SJSA1 (cell line): ENCODE results near the gene ACP1. TPM values are rescaled to one million over a fixed set of nuclear protein-coding genes. Genes with fewer than 3 reads are reported as not detected.
"Not testable (repeated sequence)": the region's sequence is repeated elsewhere in the genome, so short reads cannot be mapped to it uniquely, and the experiment has no call there.

Source experiments
- DNase-seq, 2 experiments: peaks; one replicate each; pipeline ENCODE4 v3.0.0-alpha.2; 2015 to 2020; ENCODE audit warnings: low spot score in 2 of 2, low read depth in 1 of 2
- H3K27ac ChIP-seq: fragments of 250-450 bp; sonication (Bioruptor Pico); 2 replicates; pipeline ENCODE4 v1.5.1; 2020; ENCODE audit warnings: mild to moderate bottlenecking, moderate library complexity
- H3K27me3 ChIP-seq: fragments of 250-450 bp; sonication (Bioruptor Pico); replicated peaks from 2 replicates; pipeline ENCODE4 v1.5.1; 2020; ENCODE audit warnings: mild to moderate bottlenecking, moderate library complexity
- H3K36me3 ChIP-seq: fragments of 250-450 bp; sonication (Bioruptor Pico); 2 replicates; pipeline ENCODE4 v1.5.1; 2020; ENCODE audit warnings: mild to moderate bottlenecking
- H3K4me1 ChIP-seq: fragments of 250-450 bp; sonication (Bioruptor Pico); replicated peaks from 2 replicates; pipeline ENCODE4 v1.6.1; 2021; ENCODE audit warnings: mild to moderate bottlenecking
- H3K4me3 ChIP-seq: fragments of 250-450 bp; sonication (Bioruptor Pico); 2 replicates; pipeline ENCODE4 v1.5.1; 2020; ENCODE audit warnings: mild to moderate bottlenecking
- H3K9me3 ChIP-seq: fragments of 250-450 bp; sonication (Bioruptor Pico); replicated peaks from 2 replicates; pipeline ENCODE4 v1.5.1; 2020; ENCODE audit warnings: mild to moderate bottlenecking
- total RNA-seq: library from RNA; depleted of rRNA; stranded (reverse); fragments of >200 nt; shearing (Covaris generic); gene quantifications from 2 replicates; pipeline ENCODE4 v1.2.3, GENCODE V29; 2014

ACP1 gene
- total RNA-seq, 1 experiment from 2014 or later, result 189 TPM

DNA sequence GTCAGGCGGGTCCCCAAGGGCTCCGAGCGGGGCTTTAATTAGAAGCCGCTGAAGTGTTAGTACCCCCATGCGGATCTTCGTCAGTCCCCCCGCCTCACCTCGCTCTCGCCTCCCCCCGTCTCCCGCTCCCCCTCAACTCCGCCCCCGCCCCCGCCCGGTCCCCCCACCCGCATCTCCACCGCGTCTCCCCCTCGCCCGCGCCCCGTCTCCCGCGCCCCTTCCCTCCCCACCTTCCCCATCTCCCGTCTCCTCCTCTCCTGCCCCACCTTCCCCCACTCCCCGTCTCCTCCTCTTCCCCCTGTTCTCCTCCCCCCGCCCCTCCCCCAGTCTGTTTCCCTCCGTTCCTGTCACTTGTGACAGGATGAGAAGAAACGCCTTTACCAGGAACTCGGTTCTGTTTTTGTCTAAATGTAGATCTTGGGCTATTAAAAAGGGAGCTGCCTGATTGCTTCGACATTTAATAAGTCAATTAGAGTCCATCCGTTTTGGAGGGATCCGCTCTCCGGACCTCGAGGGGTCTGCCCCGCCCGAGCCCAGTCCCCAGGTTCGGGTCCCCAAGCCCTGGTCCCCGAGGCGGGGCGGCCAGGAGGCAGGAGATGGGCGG is 24.1 kb downstream of the ACP1 start:
- Histone ChIP-seq H3K36me3 (no peaks in the 10 kb centered on the region), H3K4me3 (no peak overlapping the region), H3K4me1 (peaks cover 23% of the 10 kb centered on the region), H3K27me3 (peaks cover 42% of the 10 kb centered on the region), H3K27ac (no peak overlapping the region), H3K9me3 (no peaks in the 10 kb centered on the region)
- no peak for DNase-seq

DNA sequence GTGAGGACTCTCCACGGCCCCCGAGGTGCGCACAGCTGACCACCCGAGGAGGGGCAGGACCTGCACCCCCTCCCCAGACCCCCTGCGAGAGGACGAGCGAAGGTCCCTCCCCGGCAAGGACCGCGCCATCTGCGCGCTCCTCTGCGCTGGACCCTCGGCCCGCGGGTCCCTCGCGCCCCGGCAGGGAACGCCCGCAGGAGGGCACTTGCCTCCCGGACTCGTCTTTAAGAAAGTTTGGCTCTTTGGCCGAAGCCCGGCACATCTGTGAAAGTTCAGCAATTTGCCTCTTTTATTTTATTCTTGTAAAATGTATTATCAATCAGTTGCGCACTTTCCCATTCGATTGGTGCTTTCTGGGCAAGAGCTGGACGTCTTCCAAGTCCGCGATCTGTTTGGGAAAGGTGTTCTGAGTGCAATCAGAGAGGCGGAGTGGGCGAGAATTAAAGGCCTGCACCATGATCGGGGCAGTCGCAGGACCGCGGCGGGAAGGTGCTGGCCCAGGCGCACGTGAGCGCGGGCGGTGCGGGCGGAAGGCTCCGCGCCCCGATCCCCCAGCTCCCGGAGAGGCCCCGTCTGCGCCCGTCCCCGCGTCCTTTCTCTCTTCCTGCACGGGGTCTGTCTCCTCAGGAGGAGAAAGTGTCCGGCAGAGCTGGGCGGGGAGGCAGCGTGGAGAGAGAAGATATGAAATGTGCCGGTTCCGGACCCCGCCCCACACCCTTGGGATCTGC is 24.8 kb downstream of the ACP1 start:
- Histone ChIP-seq H3K27me3 (peaks cover 42% of the 10 kb centered on the region), H3K27ac (no peak overlapping the region), H3K36me3 (no peaks in the 10 kb centered on the region), H3K4me3 (peak overlapping the region; percentile 30), H3K4me1 (peaks cover 23% of the 10 kb centered on the region), H3K9me3 (no peaks in the 10 kb centered on the region)
- no peak for DNase-seq

GRCh38 chr2:290090-290722 is 25.5 kb downstream of the ACP1 start:
- no peaks in the 10 kb centered on the region for H3K9me3 ChIP-seq
- peaks cover 21% of the 10 kb centered on the region for H3K4me1 ChIP-seq
- peaks cover 42% of the 10 kb centered on the region for H3K27me3 ChIP-seq
- H3K27ac ChIP-seq, result no peak overlapping the region
- peak overlapping the region; percentile 30 for H3K4me3 ChIP-seq
- DNase-seq, result peak; percentile 73 to 78
- H3K36me3 ChIP-seq, result no peaks in the 10 kb centered on the region

DNA sequence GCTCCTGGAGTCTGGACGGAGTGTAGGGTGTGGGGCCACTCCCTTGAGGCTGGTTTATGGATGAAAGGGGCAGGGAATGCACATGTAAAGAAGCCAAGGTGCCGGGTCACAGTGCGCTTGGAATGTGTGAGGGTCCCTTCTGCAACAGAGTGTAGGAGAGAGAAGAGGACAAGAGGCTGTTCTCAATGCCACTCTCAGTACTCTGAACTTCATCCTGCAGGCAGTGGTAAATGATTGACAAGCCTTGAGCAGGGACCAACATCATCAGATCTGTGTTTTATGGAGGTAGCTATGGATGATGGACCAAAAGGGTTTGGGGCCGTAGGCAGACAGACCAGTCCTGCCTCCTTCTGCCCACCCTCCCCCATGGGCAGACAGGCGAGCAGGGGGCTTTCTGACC is 30.3 kb downstream of the ACP1 start:
- H3K27me3 ChIP-seq, result peaks cover 25% of the 10 kb centered on the region
- no peaks in the 10 kb centered on the region for H3K4me1 ChIP-seq
- H3K9me3 ChIP-seq, result no peaks in the 10 kb centered on the region
- DNase-seq, result no peak
- no peaks in the 10 kb centered on the region for H3K36me3 ChIP-seq
- H3K4me3 ChIP-seq, result no peak overlapping the region
- no peak overlapping the region for H3K27ac ChIP-seq

GRCh38 chr2:296354-296753 is 31.6 kb downstream of the ACP1 start:
- H3K27ac ChIP-seq, result no peak overlapping the region
- H3K27me3 ChIP-seq, result peaks cover 19% of the 10 kb centered on the region; the same call in 1 of the 2 replicates
- no peak for DNase-seq
- H3K4me1 ChIP-seq, result no peaks in the 10 kb centered on the region
- no peak overlapping the region for H3K4me3 ChIP-seq
- H3K36me3 ChIP-seq, result no peaks in the 10 kb centered on the region
- H3K9me3 ChIP-seq, result no peaks in the 10 kb centered on the region

DNA sequence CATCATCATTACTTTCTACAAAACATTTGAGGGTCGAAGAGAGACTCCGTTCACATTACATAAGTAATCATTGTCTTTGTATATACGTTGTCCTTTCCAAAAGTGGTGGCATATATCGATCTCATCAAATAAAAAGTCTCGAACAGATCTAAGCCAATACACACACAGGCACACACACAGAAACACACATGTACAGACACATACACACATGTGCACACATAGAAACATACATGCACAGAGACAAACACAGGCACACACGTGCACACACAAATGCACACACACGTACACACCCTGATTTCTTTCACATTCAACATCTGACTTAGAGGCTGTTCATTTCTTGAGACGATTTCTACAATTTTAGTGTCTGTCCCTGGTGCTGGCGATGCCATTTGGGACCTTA is 40.6 kb downstream of the ACP1 start:
- Histone ChIP-seq H3K4me3 (no peak overlapping the region), H3K27ac (no peak overlapping the region), H3K9me3 (0 out of 2 replicates have a peak, but pooled peaks cover 4% of the 10 kb centered on the region), H3K36me3 (no peaks in the 10 kb centered on the region), H3K4me1 (no peaks in the 10 kb centered on the region), H3K27me3 (no peaks in the 10 kb centered on the region)
- no peak for DNase-seq

GRCh38 chr2:309148-309953 is 44.6 kb downstream of the ACP1 start:
- no peaks in the 10 kb centered on the region for H3K4me1 ChIP-seq
- H3K27ac ChIP-seq, result no peak overlapping the region
- no peaks in the 10 kb centered on the region for H3K36me3 ChIP-seq
- DNase-seq, result no peak
- H3K27me3 ChIP-seq, result no peaks in the 10 kb centered on the region
- no peaks in the 10 kb centered on the region for H3K9me3 ChIP-seq
- no peak overlapping the region for H3K4me3 ChIP-seq

- Histone ChIP-seq H3K9me3 (no peaks in the 10 kb centered on the region), H3K4me1 (no peaks in the 10 kb centered on the region), H3K4me3 (no peak overlapping the region), H3K36me3 (no peaks in the 10 kb centered on the region), H3K27me3 (no peaks in the 10 kb centered on the region), H3K27ac (no peak overlapping the region)
- no peak for DNase-seq
Observed at GRCh38 chr2:309954-310510, 45.3 kb downstream of the ACP1 start.

DNA sequence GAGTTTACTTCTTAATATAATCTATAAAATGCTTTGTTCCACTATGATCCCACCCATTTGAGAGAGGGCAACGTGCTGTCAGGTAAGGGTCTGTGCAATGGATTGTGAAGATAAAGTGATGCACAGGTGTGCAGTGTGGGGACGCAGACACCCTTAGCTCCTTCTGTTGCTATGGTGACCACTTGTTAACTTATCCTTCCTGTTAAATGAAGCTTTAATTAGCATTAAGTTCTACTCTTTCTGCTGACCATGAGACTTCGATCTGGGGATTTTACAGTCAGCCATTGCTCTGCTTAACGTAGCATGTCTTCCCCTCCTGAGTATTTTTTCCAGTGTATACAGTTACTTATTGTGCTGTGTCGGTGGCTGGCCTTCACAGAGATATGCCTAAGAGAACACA is 46.2 kb downstream of the ACP1 start:
- no peak overlapping the region for H3K27ac ChIP-seq
- no peaks in the 10 kb centered on the region for H3K36me3 ChIP-seq
- no peaks in the 10 kb centered on the region for H3K4me1 ChIP-seq
- no peaks in the 10 kb centered on the region for H3K9me3 ChIP-seq
- no peak for DNase-seq
- no peaks in the 10 kb centered on the region for H3K27me3 ChIP-seq
- no peak overlapping the region for H3K4me3 ChIP-seq

DNA sequence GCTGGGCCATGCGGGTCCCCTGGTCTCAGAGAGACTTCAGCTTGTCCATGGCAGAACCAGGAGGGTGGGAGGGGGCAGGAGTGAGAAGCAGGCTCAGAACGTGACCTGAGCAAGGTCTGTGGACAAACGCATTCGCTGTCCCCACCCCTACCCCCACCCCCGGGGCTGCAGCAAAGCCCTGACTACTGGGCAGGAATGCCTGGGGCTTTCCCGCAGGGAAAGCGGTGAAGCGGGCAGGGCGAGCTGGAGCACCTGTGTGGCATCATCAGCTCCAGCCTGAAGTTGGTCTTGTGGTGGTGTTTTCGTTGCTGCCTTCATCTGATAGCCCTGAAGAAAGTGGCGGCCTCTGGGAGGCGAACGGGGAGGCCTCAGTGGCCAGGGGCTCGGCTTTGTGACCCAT is 49.2 kb downstream of the ACP1 start:
- Histone ChIP-seq H3K27me3 (no peaks in the 10 kb centered on the region), H3K36me3 (no peaks in the 10 kb centered on the region), H3K4me3 (no peak overlapping the region), H3K9me3 (no peaks in the 10 kb centered on the region), H3K27ac (no peak overlapping the region), H3K4me1 (peaks cover 17% of the 10 kb centered on the region)
- no peak for DNase-seq

DNA sequence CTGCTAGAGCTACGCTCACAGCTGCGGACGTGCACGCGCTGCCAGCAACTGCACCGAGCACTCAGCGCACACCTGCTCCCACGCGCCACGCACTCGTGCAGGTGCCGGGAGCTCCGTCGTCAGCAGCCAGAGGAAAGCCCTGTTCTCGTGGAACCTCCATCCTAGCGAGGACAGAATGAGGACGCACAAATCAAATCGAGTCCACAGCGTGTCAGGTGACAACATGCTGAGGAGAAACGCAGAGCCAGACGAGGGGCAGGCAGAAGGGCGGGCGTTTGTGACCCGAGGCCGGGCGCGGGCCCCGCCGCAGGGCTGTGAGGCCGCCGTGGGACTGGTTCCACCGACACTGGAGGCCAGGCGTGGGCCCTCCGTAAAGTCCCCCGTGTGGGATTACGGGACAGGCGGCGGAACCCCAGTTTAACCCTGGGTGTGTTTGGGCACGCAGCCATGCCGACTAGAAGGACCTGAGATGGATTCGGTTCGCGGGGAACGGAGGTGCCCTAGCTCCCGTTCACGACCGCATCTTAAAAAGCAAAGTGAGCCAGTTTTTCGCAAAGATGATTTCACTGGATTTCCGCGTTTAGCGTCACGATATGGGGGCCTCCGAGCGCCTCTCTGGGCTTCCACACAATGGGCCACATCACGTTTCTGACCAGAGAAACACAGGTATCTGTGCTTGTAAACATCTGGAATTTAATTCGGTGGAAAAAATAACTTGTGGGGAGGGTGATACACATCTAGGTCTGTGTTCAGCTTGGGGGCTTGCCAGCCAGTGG is 50.0 kb downstream of the ACP1 start:
- Histone ChIP-seq H3K9me3 (no peaks in the 10 kb centered on the region), H3K4me1 (peaks cover 17% of the 10 kb centered on the region), H3K27ac (no peak overlapping the region), H3K27me3 (no peaks in the 10 kb centered on the region), H3K36me3 (no peaks in the 10 kb centered on the region), H3K4me3 (no peak overlapping the region)
- no peak for DNase-seq

GRCh38 chr2:315925-316324 is 51.2 kb downstream of the ACP1 start:
- peaks cover 17% of the 10 kb centered on the region for H3K4me1 ChIP-seq
- not testable (repeated sequence) for H3K27ac ChIP-seq, H3K36me3 ChIP-seq, DNase-seq, H3K9me3 ChIP-seq, H3K4me3 ChIP-seq, H3K27me3 ChIP-seq

GRCh38 chr2:316381-316780 is 51.6 kb downstream of the ACP1 start:
- no peaks in the 10 kb centered on the region for H3K27me3 ChIP-seq
- no peak for DNase-seq
- H3K27ac ChIP-seq, result no peak overlapping the region
- peaks cover 17% of the 10 kb centered on the region for H3K4me1 ChIP-seq
- H3K9me3 ChIP-seq, result no peaks in the 10 kb centered on the region
- no peak overlapping the region for H3K4me3 ChIP-seq
- H3K36me3 ChIP-seq, result no peaks in the 10 kb centered on the region
